ENCODE results near the gene ATXN2L. TPM values are rescaled to one million over a fixed set of nuclear protein-coding genes. Genes with fewer than 3 reads are reported as not detected.

The ATXN2L gene
- total and polyA plus RNA-seq, 2 of the 4 experiments (the other 2 are of a cell fraction) = 12.9 to 58.8 TPM

- intact Hi-C loops (cut with micrococcal nuclease) = loop anchor here (5.0 kb wide), 2 partner anchors 38 to 123 kb away; partner anchors contain the start of gene SH2B1
- POLR2A ChIA-PET (ENCODE audit: unreplicated experiment) = interaction anchor here (0.6 kb wide), 1 partner anchor 12 kb away, joined by 3 read pairs; no protein-coding TSS in a partner anchor
- no peak for TF ChIP-seq RFX5 (IDR thresholded peaks at IDR 0.05; ENCODE audit: low read depth, low read length)
- TF ChIP-seq FOS (IDR thresholded peaks at IDR 0.05; ENCODE audit: low read depth, low read length) = peak; percentile 33; the same call in 1 of the 2 replicates
- TF ChIP-seq POLR2A (IDR thresholded peaks at IDR 0.05; ENCODE audit: low read depth, low read length) = peak; percentile 82
- no peak for TF ChIP-seq CHD1 (IDR thresholded peaks at IDR 0.05; ENCODE audit: low read depth, low read length)
- TF ChIP-seq BHLHE40 (IDR thresholded peaks at IDR 0.05; ENCODE audit: low read depth, low read length) = no peak
- TF ChIP-seq MAZ (IDR thresholded peaks at IDR 0.05; ENCODE audit: borderline replicate concordance, low read depth, low read length) = peak; percentile 99
- TF ChIP-seq CEBPB (IDR thresholded peaks at IDR 0.05; ENCODE audit: low read depth, low read length) = 0 out of 2 replicates have a peak, but pooled peaks have one; percentile 11
- TF ChIP-seq NFE2L2 (IDR thresholded peaks at IDR 0.05; ENCODE audit: low read depth, low read length) = no peak
- peak; percentile 63; the same call in 1 of the 2 replicates for TF ChIP-seq MXI1 (IDR thresholded peaks at IDR 0.05; ENCODE audit: borderline replicate concordance, low read depth, low read length)
- peak; percentile 24; the same call in 1 of the 2 replicates for TF ChIP-seq USF2 (IDR thresholded peaks at IDR 0.05; ENCODE audit: low read depth, low read length)
- TF ChIP-seq MAFK (IDR thresholded peaks at IDR 0.05; ENCODE audit: low read depth, low read length) = no peak
- no peak for TF ChIP-seq SMC3 (IDR thresholded peaks at IDR 0.05; ENCODE audit: low read depth, low read length)
- TF ChIP-seq ELK1 (IDR thresholded peaks at IDR 0.05; ENCODE audit: borderline replicate concordance, low read depth, low read length) = no peak
Measured at GRCh38 chr16:28823873-28824716, 1.3 kb downstream of the ATXN2L start.

More at GRCh38 chr16:28823873-28824716, 1.3 kb downstream of the ATXN2L start:
- Histone ChIP-seq H4K5ac (ENCODE audit: low read depth, low read length) (peak overlapping the region; percentile 78), H2AK5ac (ENCODE audit: low read depth, low read length) (peak overlapping the region; percentile 93), H3K27ac (ENCODE audit: insufficient read depth, low read length) (peak overlapping the region; percentile 95), H4K20me1 (ENCODE audit: insufficient read depth, low read length) (peaks cover 48% of the 10 kb centered on the region), H3K9ac (ENCODE audit: low read depth, low read length) (peak overlapping the region; percentile 93), H4K91ac (ENCODE audit: insufficient read depth, low read depth, low read length) (peak overlapping the region; percentile 97), H3K56ac (ENCODE audit: extremely low read depth, insufficient read depth, low read length) (peak overlapping the region; percentile 94), H3K4ac (ENCODE audit: low read depth, low read length) (peak overlapping the region; percentile 100), H3K23ac (ENCODE audit: low read depth, low read length) (peak overlapping the region; percentile 98), H3K14ac (replicated peaks; ENCODE audit: low read depth, low read length) (peak overlapping the region; percentile 100), H2AK9ac (replicated peaks; ENCODE audit: low read depth, low read length, poor library complexity) (peak overlapping the region; percentile 100), H2BK5ac (ENCODE audit: low read depth, low read length, poor library complexity, severe bottlenecking) (peak overlapping the region; percentile 91), H3K4me1 (ENCODE audit: control insufficient read depth, insufficient read depth, low read length) (peaks cover 4% of the 10 kb centered on the region; the same call in 1 of the 2 replicates), H3K18ac (ENCODE audit: low read depth, low read length) (peak overlapping the region; percentile 76), H3K79me1 (ENCODE audit: low read depth in 1 of 2, low read length in 2 of 2) (peaks cover 34 to 68% of the 10 kb centered on the region in 2 experiments), H2BK15ac (ENCODE audit: low read depth, low read length) (peak overlapping the region; percentile 58; the same call in 1 of the 3 replicates), H3K4me2 (ENCODE audit: low read depth, low read length) (peak overlapping the region; percentile 93), H3K9me3 (ENCODE audit: control insufficient read depth, insufficient read depth, low read length) (no peaks in the 10 kb centered on the region), H2AFZ (replicated peaks; ENCODE audit: low read length, poor library complexity) (peak overlapping the region; percentile 91), H2BK120ac (ENCODE audit: low read depth, low read length) (peak overlapping the region; percentile 78), H3K27me3 (ENCODE audit: control insufficient read depth, insufficient read depth, low read length) (no peaks in the 10 kb centered on the region), H3K4me3 (ENCODE audit: insufficient read depth, low read depth, low read length) (peak overlapping the region; percentile 69), H3K9me1 (ENCODE audit: insufficient read depth, low read length) (peaks cover 10% of the 10 kb centered on the region), H3K36me3 (ENCODE audit: control insufficient read depth, insufficient read depth, low read length) (peaks cover 26% of the 10 kb centered on the region), H4K8ac (ENCODE audit: low read depth in 2 of 2, low read length in 2 of 2) (peak overlapping the region; percentile 77 to 97), H2BK20ac (ENCODE audit: low read depth, low read length) (peak overlapping the region; percentile 2; the same call in 1 of the 2 replicates)
- no TSS peak for BruUV-seq (replicated peaks)
- peak; percentile 98 for DNase-seq
- dilution Hi-C loops (cut with HindIII; ENCODE audit: low sequenced_read_pairs, unreplicated experiment) = no loop called here
- ATAC-seq (ENCODE audit: low read depth) = peak; percentile 90
- WGBS, 2 experiments (ENCODE audit: extremely low coverage in 2 of 2, insufficient read length in 1 of 2) = 0% methylated on average over 14 of the region's 60 CpGs; no CpG with 5 or more reads in 1 of the 2 experiments
- in situ Hi-C loops (cut with MboI; ENCODE audit: low sequenced_read_pairs) = loop anchor here (5.0 kb wide), 1 partner anchor 118 kb away; no protein-coding TSS in a partner anchor
- CTCF ChIA-PET = no interaction called here

Measured in IMR-90 (cell line).